Stomach (tissue), 9 donors: Measurements from ENCODE around the gene CHSY3. TPM values are rescaled to one million over a fixed set of nuclear protein-coding genes. Genes with fewer than 3 reads are reported as not detected.

Source experiments
- DNase-seq, 2 donors: peaks; one replicate each; pipeline versions ENCODE4 v3.0.0 to v3.0.0-alpha.2; 2013 to 2019
- H3K27ac ChIP-seq, 5 donors: fragments of 200-600 bp in 4 of 5; sonication (generic) in 4 of 5; one replicate each; pipeline ENCODE4 v1.5.1; 2013 to 2019; ENCODE audit warnings: mild to moderate bottlenecking in 1 of 5, moderate library complexity in 1 of 5
- H3K27me3 ChIP-seq, 3 donors: fragments of 200-600 bp; sonication (generic); one replicate each; pipeline ENCODE4 v1.5.1; 2017 to 2019; ENCODE audit warnings: mixed run types in 1 of 3
- H3K36me3 ChIP-seq, 4 donors: fragments of 200-600 bp; sonication (generic); 1 replicate in 3 of 4; 2 replicates in 1 of 4; pipeline ENCODE4 v1.5.1; 2016 to 2019
- H3K4me1 ChIP-seq, 4 donors: fragments of 200-600 bp; sonication (generic); one replicate each; pipeline ENCODE4 v1.5.1; 2016 to 2019
- H3K4me3 ChIP-seq, 4 donors: fragments of 200-600 bp; sonication (generic) in 3 of 4; one replicate each; pipeline ENCODE4 v1.5.1; 2016 to 2019; ENCODE audit warnings: mild to moderate bottlenecking in 1 of 4
- H3K9me3 ChIP-seq, 4 donors: fragments of 200-600 bp; sonication (generic); one replicate each; pipeline ENCODE4 v1.5.1; 2016 to 2019
- CTCF ChIP-seq, 7 experiments: fragments of 450-650 bp in 4 of 7; fragments of 200-600 bp in 3 of 7; sonication (generic) in 3 of 7; IDR thresholded peaks; one replicate each; pipeline ENCODE4 v1.5.1; 2016 to 2019; ENCODE audit warnings: antibody characterized with exemption in 7 of 7, control low read depth in 2 of 7, mild to moderate bottlenecking in 1 of 7
- EP300 ChIP-seq: sonication (generic); formaldehyde crosslinking; IDR thresholded peaks from one replicate; pipeline ENCODE4 v1.6.1; 2017; ENCODE audit warnings: antibody characterized with exemption
- POLR2A ChIP-seq, 4 donors: fragments of 450-650 bp; IDR thresholded peaks; one replicate each; pipeline ENCODE4 v1.6.1; 2016; ENCODE audit warnings: antibody characterized with exemption in 4 of 4, control low read depth in 2 of 4, mild to moderate bottlenecking in 1 of 4, moderate library complexity in 1 of 4
- POLR2AphosphoS5 ChIP-seq, 3 donors: sonication (generic); formaldehyde crosslinking; IDR thresholded peaks; one replicate each; pipeline ENCODE4 v1.6.1; 2016; ENCODE audit warnings: antibody characterized with exemption in 3 of 3
- WGBS, 5 donors: extraction: QIAGEN DNeasy Blood & Tissue Kit in 3 of 5; methylation state at CpG; one replicate each; pipeline versions ENCODE4 v1.1.5 to v1.1.7; 2013 to 2018; 5-methylcytosine and 5-hydroxymethylcytosine counted together
- intact Hi-C: fragments of 100-400 bp; cut with DNase I; formaldehyde crosslinking; loops from one replicate; pipeline ENCODE4 v1.15.1; 2023; ENCODE audit warnings: low total_unique reads
- polyA plus RNA-seq, 3 donors: library from polyadenylated mRNA; stranded (reverse); fragments of 200-250 nt; gene quantifications; one replicate each; pipeline ENCODE4 v1.2.3, GENCODE V29; 2013
- total RNA-seq, 5 donors: library from RNA; depleted of rRNA; stranded (reverse); fragments of >200 nt; gene quantifications; one replicate each; pipeline versions ENCODE4 v1.1.0 to v1.2.3, GENCODE V29; 2014 to 2016
- donor health status: healthy with polysubstance abuse.
- donor health status: Bipolar disorder and iron deficiency.
- donor health status: healthy.

CHSY3 gene
- total and polyA plus RNA-seq, 8 donors = under 0.01 to 6.1 (median 0.31) TPM; not detected in 1

DNA sequence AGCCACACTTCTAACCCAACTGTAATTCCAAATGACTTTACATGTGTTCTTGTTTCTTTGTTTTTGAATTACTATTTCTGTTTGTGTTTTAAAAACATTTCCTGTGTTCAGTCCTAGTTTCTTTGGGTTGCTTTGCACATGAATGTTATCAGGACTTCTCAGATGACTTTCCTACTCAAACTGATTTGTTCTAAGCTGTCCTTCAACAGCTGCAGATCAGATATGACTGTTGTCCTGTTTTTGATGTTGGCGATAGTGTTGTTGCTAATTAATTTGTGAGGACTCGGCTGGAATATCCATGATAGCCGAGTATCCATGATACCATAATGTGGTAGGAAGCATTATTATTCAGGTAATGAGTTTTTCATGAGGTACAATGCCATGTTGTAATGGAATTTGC lies 98.6 kb downstream of the CHSY3 start:
- TF ChIP-seq POLR2A (IDR thresholded peaks at IDR 0.05) (no peak), POLR2AphosphoS5 (IDR thresholded peaks at IDR 0.05) (no peak), EP300 (no peak), CTCF (IDR thresholded peaks at IDR 0.05) (no peak)
- intact Hi-C loops = no loop called here
- peaks cover 0 to 7% (median 0%) of the 10 kb centered on the region in 4 donors for H3K9me3 ChIP-seq
- H3K27ac ChIP-seq = no peak overlapping the region
- H3K27me3 ChIP-seq = no peaks in the 10 kb centered on the region
- no peaks in the 10 kb centered on the region for H3K4me1 ChIP-seq
- H3K36me3 ChIP-seq = no peaks in the 10 kb centered on the region
- WGBS, 5 donors = 69 to 92% (median 80%) methylated on average over 3 of the region's 3 CpGs
- no peak overlapping the region for H3K4me3 ChIP-seq
- DNase-seq = no peak

- Histone ChIP-seq H3K27ac (no peak overlapping the region), H3K4me1 (no peaks in the 10 kb centered on the region), H3K27me3 (no peaks in the 10 kb centered on the region), H3K4me3 (no peak overlapping the region), H3K36me3 (no peaks in the 10 kb centered on the region), H3K9me3 (peaks cover 0 to 66% (median 16%) of the 10 kb centered on the region in 4 donors)
- TF ChIP-seq POLR2AphosphoS5 (IDR thresholded peaks at IDR 0.05) = no peak
- TF ChIP-seq POLR2A (IDR thresholded peaks at IDR 0.05) = no peak
- TF ChIP-seq CTCF (IDR thresholded peaks at IDR 0.05) = no peak
- TF ChIP-seq EP300 = no peak
- 73 to 83% (median 75%) methylated on average over 3 of the region's 3 CpGs for WGBS, 5 donors
- DNase-seq = no peak
- intact Hi-C loops = no loop called here
These were observed 107.7 kb downstream of the CHSY3 start for GRCh38 chr5:130011986-130012385.

DNA sequence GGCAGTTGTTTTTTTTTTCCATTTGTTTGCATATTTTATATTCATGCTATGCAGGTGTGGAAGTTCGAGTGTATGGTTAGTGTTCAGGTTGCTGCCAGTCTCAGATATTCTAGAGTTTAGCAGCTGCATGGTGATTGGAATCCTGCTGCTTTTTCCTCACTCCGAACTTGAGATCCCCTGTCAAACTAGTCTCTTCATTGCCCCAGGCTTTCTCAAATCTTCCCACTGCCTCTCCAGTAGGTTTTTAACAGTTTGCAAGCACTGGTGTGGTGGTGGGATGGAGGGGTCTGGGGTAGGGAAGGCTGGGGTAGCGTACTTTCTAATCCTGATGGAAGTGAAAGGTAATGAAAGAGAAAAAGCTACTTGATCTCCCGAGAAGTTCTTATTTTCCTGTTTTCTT lies 112.9 kb downstream of the CHSY3 start:
- no peak for DNase-seq
- Histone ChIP-seq H3K27me3 (no peaks in the 10 kb centered on the region), H3K27ac (no peak overlapping the region), H3K36me3 (no peaks in the 10 kb centered on the region), H3K4me3 (no peak overlapping the region), H3K9me3 (peaks cover 0 to 31% (median 11%) of the 10 kb centered on the region in 4 donors), H3K4me1 (no peaks in the 10 kb centered on the region)
- 60 to 65% (median 62%) methylated on average over 4 of the region's 4 CpGs for WGBS, 5 donors
- TF ChIP-seq POLR2AphosphoS5 (IDR thresholded peaks at IDR 0.05) (no peak), EP300 (no peak), CTCF (IDR thresholded peaks at IDR 0.05) (no peak), POLR2A (IDR thresholded peaks at IDR 0.05) (no peak)
- intact Hi-C loops = no loop called here

DNA sequence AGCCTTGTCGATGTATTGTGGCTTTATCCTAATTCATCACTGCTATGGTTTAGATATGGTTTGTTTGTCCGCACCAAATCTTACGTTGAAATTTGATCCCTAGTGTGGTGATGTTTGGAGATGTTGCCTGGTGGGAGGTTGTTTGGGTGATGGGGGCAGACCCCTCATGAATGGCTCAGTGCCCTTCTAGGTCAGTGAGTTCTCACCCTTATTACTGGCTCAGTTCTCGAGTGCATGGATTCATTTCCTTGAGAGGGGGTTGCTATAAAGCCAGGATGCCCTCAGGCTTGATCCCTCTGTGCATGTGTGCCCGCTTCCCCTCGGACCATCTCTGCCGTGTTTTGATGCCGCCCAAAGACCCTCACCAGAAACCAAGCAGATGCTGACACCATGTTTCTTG lies 114.4 kb downstream of the CHSY3 start:
- WGBS, 5 donors = 60 to 75% (median 72%) methylated on average over 8 of the region's 8 CpGs
- DNase-seq = no peak
- intact Hi-C loops = no loop called here
- H3K4me3 ChIP-seq = no peak overlapping the region
- TF ChIP-seq POLR2AphosphoS5 (IDR thresholded peaks at IDR 0.05) (no peak), CTCF (IDR thresholded peaks at IDR 0.05) (no peak), EP300 (no peak), POLR2A (IDR thresholded peaks at IDR 0.05) (no peak)
- peaks cover 0 to 16% (median 4%) of the 10 kb centered on the region in 4 donors for H3K9me3 ChIP-seq
- H3K4me1 ChIP-seq = no peaks in the 10 kb centered on the region
- H3K36me3 ChIP-seq = no peaks in the 10 kb centered on the region
- no peaks in the 10 kb centered on the region for H3K27me3 ChIP-seq
- H3K27ac ChIP-seq = no peak overlapping the region
